HG02943 (cell line): ENCODE measurements around the gene RFFL.
"Not testable (repeated sequence)": the region's sequence is repeated elsewhere in the genome, so short reads cannot be mapped to it uniquely, and the experiment has no call there.

Experiments
- ATAC-seq: cut with Tn5 transposase; IDR thresholded peaks from one replicate; pipeline ENCODE4 v1.9.1; 2021; ENCODE audit warnings: mild to moderate bottlenecking, low read depth, moderate library complexity; ENCODE audit not compliant: unreplicated experiment

Gene RFFL

GRCh38 chr17:35051183-35051578 is 12.3 kb downstream of the RFFL start:
- ATAC-seq, result peak; percentile 66

- no peak for ATAC-seq
These were observed 13.3 kb downstream of the RFFL start for GRCh38 chr17:35050170-35050569.

- ATAC-seq, result no peak
These were observed 14.7 kb downstream of the RFFL start for GRCh38 chr17:35048685-35049379.

DNA sequence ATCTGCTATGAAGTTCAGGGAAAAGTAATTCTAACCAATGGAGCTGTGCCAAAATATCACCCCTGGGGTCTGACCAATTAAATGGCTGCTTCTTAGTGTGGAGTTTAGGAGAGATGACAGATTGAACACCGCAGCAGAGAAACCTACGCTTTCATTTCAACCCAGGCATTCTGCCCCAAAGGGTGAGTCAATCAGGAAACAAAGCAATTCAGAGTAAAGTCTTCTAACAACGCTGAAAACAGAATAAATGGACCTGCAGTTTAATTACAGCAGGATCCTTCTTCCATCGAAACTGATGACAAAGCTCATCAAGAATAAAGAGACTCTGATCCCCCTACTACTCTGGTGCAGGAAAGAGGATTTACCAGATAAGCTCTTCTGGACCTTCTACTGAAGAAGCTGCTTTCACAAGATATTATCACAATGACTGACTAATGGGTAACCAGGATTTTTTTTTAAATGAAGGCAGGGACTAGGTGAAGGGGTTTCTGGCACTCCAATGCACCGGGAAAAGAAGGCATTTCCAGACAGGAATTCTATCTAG is 16.7 kb downstream of the RFFL start:
- no peak for ATAC-seq

DNA sequence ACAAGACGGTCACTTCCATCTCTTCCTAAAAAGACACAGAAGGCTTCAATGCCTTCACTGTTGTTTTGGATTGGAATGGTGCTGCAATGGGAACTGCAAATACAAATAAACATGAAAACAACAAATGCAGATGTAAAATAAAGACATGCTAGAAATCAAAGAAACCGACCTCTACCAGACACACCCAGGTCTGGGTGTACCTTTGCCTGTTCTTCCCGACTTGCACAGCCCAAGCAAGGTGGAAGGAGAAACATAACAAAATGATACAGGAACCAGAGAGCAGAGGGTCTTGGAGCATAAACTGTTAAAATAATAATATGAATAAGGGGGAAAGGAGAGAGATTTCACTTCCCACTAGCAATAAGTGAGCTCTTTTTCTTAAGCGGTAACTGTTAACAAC is 17.3 kb downstream of the RFFL start:
- no peak for ATAC-seq

GRCh38 chr17:35045458-35045979 is 18.0 kb downstream of the RFFL start:
- not testable (repeated sequence) for ATAC-seq

- no peak for ATAC-seq
These were observed 19.3 kb downstream of the RFFL start for GRCh38 chr17:35044181-35044580.

DNA sequence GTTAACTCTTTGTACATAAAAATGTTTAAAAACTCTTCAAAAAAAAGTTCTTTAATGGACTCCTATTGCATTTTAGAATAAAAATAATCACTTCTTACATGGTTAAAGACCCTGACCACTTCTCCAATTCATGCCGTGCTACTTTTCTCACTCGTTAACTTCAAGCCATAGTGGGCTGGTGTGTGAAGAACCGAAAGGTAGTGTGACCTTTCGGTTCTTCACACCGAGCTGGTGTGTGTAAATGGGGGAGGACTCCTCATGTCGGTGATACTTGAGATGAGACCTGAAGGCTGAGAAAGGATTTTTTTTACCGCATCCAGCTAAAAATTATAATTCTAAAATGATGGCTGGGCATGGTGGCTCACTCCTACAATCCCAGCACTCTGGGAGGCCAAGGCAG is 22.1 kb downstream of the RFFL start:
- no peak for ATAC-seq

DNA sequence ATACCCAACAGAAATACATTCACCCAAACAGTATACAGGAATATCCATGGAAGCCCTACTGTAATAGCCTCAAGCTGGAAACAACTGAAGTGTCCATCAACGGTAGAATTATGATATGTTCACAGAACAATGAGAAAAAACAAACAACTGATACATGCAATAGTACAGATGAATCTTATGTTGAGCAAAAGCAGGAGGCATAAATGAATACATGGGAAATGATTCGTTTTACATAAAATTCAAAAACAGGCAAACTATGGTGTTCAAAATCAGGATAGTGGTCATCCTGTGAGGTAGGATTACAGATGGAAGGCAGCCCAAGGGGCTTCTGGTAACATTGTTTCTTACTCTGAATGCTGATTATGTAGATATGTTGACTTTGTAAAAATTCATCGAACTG is 25.1 kb downstream of the RFFL start:
- no peak for ATAC-seq

DNA sequence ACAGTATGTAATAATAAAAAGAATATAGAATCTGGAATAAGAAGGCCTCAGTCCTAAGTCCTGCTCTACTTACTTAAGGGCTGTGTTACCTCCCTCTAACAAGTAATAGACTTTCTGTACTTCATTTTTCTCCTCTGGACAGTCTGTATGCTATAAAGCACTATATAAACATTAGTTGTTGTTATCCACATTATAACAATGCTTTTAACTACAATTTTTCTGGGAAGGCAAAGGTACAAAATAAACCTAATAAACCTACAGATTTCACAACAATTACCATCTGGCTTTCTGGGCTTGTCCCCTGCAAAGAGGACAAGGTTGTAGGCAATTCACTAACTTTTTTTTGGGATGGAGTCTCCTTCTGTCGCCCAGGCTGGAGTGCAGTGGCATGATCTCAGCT is 32.7 kb downstream of the RFFL start:
- ATAC-seq, result no peak

GRCh38 chr17:35028531-35029262 is 34.8 kb downstream of the RFFL start:
- ATAC-seq, result no peak

DNA sequence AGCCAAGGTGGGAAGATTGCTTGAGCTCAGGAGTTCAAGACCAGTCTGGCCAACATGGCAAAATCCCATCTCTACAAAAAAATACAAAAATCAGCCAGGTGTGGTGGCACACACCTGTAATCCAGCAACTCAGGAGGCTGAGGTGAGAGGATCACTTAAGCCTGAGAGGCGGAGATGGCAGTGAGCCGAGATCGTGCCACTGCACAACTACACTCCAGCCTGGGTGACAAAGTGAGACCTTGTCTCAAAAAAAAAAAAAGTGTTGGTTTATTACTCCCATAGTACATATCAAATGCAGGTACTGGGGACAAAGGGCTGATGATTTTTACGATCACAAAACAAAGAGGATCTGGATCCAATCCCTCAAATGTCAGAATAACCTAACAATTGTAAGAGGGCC is 35.4 kb downstream of the RFFL start:
- ATAC-seq, result not testable (repeated sequence)

GRCh38 chr17:35025541-35025940 is 38.0 kb downstream of the RFFL start:
- ATAC-seq, result no peak

DNA sequence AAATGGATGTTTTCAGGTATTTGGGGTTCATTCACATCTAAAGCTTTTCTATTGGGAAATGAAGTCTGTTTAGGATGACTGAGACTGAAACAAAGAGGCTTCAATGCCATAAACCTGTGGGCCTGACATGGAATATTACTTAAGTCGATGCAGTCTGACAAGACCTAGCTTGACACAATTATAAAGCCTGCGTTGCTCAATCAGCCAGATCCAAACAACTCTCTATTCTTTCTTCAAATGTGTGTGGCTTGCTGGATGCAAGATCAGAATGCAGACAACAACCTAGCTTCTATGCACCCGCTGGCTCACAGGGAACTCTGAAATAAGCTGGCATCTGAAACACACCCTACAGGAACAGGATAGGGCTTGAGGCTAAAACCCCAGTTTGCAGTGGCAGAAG is 40.0 kb downstream of the RFFL start:
- ATAC-seq, result no peak

DNA sequence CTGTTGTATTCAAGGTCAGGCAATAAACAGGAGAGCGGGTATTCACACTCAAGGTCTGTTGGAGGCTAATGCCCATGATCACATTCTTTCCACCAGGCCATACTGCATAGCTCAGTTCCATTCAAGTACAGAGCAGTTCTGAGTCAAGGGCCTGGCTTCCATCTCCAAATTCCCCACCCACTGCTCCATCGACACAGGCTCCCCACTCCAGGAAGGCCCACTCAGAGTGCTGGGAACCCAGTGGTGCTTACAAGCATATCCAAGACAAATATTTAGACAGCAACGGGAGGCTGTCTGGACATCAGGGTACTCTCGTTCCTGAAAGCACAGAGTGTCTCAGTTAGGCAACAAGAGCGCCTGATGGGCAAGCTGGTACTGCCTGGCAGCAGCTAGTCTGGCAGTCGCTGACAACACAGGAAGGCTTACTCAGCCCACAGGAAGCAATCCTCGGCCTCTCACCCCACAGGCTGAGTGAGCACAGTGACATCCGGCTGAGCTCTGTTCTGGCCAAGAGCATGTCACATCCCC is 40.9 kb downstream of the RFFL start:
- peak; percentile 73 for ATAC-seq

DNA sequence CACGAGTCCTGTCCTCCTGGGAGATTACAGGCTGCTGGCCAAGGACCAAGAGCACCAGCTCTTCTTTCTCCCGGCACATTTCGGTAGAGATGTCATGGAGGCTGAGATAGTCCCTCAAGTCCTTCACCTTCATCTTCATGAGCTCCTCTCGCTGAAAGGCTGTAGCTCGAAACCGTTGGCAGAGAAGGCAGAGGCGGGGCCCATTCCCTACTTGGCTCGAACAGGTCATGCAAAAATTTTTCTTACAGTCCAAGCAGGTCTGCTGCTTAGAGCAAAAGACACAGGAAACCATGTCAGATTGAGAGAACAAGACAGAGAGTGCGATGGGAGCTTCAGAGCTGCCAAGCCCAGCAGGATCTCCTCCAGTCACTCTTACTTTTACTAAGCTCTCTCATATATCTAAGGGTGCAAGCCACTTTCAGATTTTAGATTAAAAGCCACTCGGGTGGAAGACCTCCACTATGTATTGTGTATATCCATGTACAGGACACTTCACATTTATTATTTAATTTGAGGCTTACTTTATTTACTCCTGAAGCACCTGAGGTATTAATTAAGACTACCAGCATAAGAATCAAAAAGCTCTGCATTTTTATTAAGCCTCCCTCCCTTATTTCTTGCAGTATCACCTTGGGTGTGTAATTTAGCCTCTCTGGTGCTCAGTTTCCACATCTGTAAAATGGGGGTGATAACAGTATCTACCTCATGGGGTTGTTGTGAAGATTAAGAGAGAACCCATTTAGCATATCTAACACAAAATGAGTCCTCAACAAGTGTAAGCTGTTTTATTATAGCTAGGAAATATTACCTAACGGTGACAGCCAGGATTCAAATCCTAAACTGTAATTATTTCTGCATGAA is 41.8 kb downstream of the RFFL start:
- no peak for ATAC-seq

- no peak for ATAC-seq
These were observed 43.9 kb downstream of the RFFL start for GRCh38 chr17:35019386-35020179.

- no peak for ATAC-seq
These were observed 44.7 kb downstream of the RFFL start for GRCh38 chr17:35018814-35019213.

DNA sequence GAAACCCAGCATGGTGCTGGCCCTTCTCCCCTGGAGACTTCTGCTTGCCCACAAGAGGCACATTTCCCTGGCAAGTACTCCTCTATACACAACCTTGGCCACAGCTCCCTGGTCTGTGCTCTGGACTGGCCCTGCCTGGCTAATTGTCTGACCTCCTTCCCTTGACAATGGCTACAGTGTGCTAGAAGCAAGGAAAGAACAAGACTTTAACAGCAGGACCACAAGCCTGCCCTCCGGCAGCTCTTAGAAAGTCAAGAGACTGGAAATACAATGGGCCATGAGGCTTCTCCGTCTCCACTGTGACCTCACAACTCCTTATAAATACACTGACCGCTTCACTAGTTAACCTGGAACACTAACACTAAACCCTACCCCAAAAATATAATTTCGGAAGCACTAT is 46.5 kb downstream of the RFFL start:
- ATAC-seq, result no peak

DNA sequence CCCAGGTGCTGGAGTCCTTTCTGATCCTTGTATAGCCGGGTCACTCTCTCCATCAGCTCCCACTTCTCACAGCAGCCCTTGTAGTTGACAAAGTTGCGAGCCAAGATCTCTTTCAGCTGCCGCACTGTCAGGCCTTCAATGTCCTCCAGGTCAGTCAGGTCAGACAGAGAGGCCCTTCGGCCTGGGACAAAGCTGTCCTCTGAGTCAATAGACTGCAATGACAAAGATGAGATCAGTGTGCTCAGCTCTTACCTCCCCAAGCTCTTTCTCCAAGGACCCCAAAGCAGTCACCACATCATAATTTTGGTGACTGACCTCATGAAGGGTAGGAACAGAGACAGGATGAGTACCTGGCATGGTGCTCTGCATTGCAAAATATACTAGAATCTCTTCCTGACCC is 47.1 kb downstream of the RFFL start:
- no peak for ATAC-seq
